Activated T-helper 1 cell treated with anti-CD3 and anti-CD28 coated beads, Interleukin-12 subunit alpha, Interleukin-12 subunit beta, Interleukin-2, Interleukin-4 antibody, amounts not matched to agents 30 ng/mL and 10 ng/mL and 1 ng/mL, durations not matched to agents 14 hours and 24 hours and 36 hours (primary cell): Measurements from ENCODE around the gene TM2D3. TPM values are rescaled to one million over a fixed set of nuclear protein-coding genes. Genes with fewer than 3 reads are reported as not detected.

Source experiments
- DNase-seq: peaks from one replicate; pipeline ENCODE4 v3.0.0; 2021; ENCODE audit warnings: low spot score
- H3K27ac Mint-ChIP-seq: one replicate; pipeline ENCODE4 v1.8.0; 2021; ENCODE audit warnings: mild to moderate bottlenecking, mixed read lengths
- H3K27me3 Mint-ChIP-seq: one replicate; pipeline ENCODE4 v1.8.0; 2022; ENCODE audit warnings: mild to moderate bottlenecking, moderate library complexity, mixed read lengths; ENCODE audit not compliant: insufficient read depth
- H3K36me3 Mint-ChIP-seq: one replicate; pipeline ENCODE4 v1.8.0; 2021; ENCODE audit warnings: low read depth, mixed read lengths
- H3K4me1 Mint-ChIP-seq: one replicate; pipeline ENCODE4 v1.8.0; 2021; ENCODE audit warnings: low read depth, mixed read lengths
- H3K4me3 Mint-ChIP-seq: one replicate; pipeline ENCODE4 v1.8.0; 2021; ENCODE audit warnings: mild to moderate bottlenecking, moderate library complexity, mixed read lengths
- H3K9me3 Mint-ChIP-seq: one replicate; pipeline ENCODE4 v1.8.0; 2021; ENCODE audit warnings: mixed read lengths
- intact Hi-C: fragments of 100-400 bp; cut with micrococcal nuclease; formaldehyde crosslinking; loops from one replicate; pipeline ENCODE4 v1.15.1; 2024
- total RNA-seq: library from RNA; stranded (reverse); gene quantifications from 2 replicates; pipeline ENCODE4 v1.2.3, GENCODE V29; 2022

The TM2D3 gene
- total RNA-seq, 1 donor from 2014 or later = 62.4 TPM

DNA sequence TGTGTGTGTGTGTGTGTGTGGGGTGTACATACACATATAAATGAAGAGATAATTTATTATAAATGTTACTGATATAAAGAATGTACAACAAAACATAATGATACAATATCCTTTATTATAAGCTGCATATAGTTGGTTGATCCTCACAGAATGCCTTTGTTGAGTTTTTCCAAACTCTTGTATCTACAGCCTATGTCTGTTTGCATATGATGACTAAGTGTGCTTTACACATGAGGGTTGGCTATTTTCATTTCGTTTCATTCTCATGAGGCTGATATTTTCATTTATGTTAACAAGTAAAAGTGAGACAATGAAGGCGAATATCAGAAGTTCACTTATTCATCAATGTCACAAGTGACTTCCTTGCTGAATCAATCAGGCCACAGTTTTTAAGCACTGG is 45.1 kb downstream of the TM2D3 start:
- Mint-ChIP-seq H3K4me1 (no peaks in the 10 kb centered on the region), H3K36me3 (no peaks in the 10 kb centered on the region), H3K9me3 (no peaks in the 10 kb centered on the region), H3K27ac (no peak overlapping the region), H3K27me3 (peaks cover 10% of the 10 kb centered on the region), H3K4me3 (no peak overlapping the region)
- DNase-seq = no peak
- intact Hi-C loops = no loop called here

DNA sequence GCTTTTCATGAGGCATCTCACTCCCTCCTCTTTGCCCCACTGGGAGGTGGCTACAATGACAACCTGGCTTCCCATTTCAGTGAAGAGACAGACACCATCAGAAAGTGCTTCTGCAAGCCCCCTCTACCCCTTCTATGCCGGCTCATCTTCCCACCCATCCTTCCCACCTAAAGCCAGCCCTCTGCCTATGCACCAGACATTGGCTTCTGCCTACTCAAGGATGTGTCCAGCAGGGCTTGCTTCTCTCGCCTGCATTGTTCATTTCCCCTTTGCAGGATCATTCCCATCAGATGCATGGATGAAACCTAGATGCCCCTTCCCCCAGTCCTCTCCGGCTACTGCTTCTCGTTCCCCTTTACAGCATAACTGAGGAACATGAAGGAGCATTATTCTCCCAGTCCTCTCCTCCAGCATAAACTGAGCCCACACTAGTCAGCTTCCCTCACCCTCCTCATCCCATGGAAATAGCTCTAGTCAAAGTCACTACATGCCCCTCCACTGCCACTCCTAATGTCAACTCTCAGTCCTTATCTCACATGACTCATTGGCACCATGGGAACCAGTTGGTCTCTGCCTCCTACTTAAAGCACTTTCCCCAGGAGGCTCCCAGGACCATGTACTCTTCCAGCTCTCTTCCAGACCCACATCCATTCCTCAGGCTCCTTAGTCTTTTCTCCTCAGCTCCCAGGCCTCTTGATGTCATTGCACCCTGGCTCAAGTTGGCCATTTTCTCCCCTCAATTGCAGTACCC is 47.9 kb downstream of the TM2D3 start:
- H3K4me1 Mint-ChIP-seq = no peaks in the 10 kb centered on the region
- no peak overlapping the region for H3K27ac Mint-ChIP-seq
- H3K36me3 Mint-ChIP-seq = no peaks in the 10 kb centered on the region
- no peak for DNase-seq
- peaks cover 13% of the 10 kb centered on the region for H3K27me3 Mint-ChIP-seq
- no peak overlapping the region for H3K4me3 Mint-ChIP-seq
- no peaks in the 10 kb centered on the region for H3K9me3 Mint-ChIP-seq
- intact Hi-C loops = no loop called here

DNA sequence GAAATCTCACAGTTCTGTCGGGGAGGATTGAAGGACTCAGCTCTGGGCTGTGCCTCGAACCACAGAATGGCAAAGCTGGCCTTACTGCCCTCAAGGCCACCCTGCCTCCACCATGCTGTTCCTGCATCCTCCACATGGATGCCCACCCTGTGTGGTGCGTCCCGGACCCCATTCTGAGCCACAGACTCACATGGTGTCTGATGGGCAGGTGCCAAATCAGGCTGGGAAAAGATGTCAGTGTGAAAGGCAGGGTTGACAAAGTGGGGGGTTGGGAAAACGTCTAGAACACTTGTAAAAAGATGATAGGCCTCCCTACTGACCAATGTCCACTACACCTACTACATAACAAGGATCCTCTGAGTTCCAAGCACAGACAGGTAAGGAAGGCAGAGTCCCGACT is 49.4 kb downstream of the TM2D3 start:
- H3K9me3 Mint-ChIP-seq = no peaks in the 10 kb centered on the region
- no peak overlapping the region for H3K27ac Mint-ChIP-seq

DNA sequence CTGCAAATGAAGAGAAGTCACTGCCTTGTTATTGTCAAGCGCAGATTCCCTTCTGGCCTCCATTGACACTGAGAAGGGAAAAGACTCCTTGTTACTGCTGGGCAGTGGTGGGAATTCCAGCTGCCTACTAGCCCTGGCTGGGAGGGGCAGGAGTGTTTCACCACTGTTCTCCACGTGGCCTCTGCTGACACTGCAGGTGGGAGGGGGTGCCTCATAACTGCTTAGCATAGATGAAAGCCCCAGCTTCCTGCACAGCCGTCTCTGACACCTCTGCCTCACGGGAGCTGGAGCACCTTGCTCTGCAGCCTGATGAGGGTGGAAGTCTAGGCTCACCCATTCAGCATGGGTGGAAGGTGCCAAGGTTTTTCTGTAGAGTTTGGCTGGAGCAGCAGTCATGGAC is 52.1 kb downstream of the TM2D3 start:
- Mint-ChIP-seq H3K27me3 (peaks cover 19% of the 10 kb centered on the region), H3K27ac (no peak overlapping the region), H3K9me3 (peaks cover 17% of the 10 kb centered on the region), H3K4me1 (no peaks in the 10 kb centered on the region), H3K36me3 (no peaks in the 10 kb centered on the region), H3K4me3 (no peak overlapping the region)
- DNase-seq = no peak
- intact Hi-C loops = no loop called here

More for the DNA sequence above, 49.4 kb downstream of the TM2D3 start:
- Mint-ChIP-seq H3K27me3 (peaks cover 15% of the 10 kb centered on the region), H3K4me3 (no peak overlapping the region), H3K4me1 (no peaks in the 10 kb centered on the region), H3K36me3 (no peaks in the 10 kb centered on the region)
- no peak for DNase-seq
- intact Hi-C loops = no loop called here

DNA sequence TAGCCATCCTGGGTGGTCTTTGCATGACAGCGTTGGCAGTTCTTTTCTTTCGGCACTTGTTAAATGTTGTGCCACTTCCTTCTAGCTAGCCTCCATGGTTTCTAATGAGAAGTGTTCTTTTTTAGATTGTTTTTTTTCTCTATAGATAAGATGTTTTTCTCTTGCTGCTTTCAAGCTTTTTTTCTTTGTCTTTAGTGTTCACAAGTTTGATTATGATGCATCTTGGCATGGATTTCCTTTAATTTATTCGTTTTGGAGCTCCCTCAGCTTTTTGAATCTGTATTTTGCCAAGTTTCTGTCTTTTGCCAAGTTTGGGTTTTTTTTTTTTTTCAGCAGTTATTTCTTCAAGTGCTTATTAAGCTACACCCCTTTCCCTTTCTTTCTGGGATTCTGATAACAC is 53.1 kb downstream of the TM2D3 start:
- peaks cover 23% of the 10 kb centered on the region for H3K27me3 Mint-ChIP-seq
- H3K27ac Mint-ChIP-seq = no peak overlapping the region
- peaks cover 26% of the 10 kb centered on the region for H3K9me3 Mint-ChIP-seq
- no peaks in the 10 kb centered on the region for H3K36me3 Mint-ChIP-seq
- intact Hi-C loops = no loop called here
- H3K4me1 Mint-ChIP-seq = no peaks in the 10 kb centered on the region
- H3K4me3 Mint-ChIP-seq = no peak overlapping the region
- DNase-seq = no peak

DNA sequence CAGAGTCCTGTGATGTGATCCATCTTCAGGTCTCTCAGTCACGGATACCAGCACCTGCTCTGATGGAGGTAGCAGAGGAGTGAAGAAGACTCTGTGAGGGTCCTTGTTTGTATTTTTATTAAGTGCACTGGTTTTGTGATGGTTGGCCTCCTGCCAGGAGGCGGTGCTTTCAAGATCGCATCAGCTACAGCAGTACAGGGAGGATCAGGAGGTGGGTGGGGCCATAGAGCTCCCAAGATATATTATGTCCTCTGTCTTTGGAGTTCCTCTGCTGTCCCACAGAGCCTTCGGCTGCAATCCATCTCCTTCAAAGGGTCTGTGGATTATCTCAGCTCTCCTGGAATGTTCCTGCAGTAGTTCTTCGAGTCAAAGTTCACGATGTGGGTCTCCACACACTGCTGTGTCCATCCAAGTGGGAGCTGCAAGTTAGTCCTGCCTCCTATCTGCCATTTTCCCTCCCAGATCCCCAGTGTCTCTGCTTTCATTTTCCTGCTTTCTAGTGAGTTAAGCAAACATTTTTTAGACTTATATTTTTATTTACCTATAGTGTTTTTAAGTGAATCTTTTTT is 54.7 kb downstream of the TM2D3 start:
- Mint-ChIP-seq H3K36me3 (no peaks in the 10 kb centered on the region), H3K27ac (no peak overlapping the region), H3K4me3 (no peak overlapping the region), H3K4me1 (no peaks in the 10 kb centered on the region), H3K9me3 (peaks cover 28% of the 10 kb centered on the region), H3K27me3 (peaks cover 22% of the 10 kb centered on the region)
- no peak for DNase-seq
- intact Hi-C loops = no loop called here

DNA sequence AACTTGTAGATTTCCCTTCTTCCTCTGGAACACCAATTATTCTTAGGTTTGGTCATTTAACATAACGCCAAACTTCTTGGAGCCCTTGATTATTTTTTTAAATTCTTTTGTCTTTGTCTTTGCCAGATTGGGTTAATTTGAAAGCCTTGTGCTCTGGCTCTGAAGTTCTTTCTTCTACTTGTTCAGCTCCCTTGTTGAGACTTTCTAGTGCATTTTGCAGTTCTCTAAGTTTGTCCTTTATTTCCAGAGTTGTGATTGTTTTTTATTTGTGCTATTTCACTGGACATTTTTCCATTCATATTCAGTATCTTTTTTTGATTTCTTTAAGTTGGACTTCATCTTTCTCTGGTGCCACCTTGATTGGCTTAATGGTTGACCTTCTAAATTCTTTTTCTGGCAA is 55.5 kb downstream of the TM2D3 start:
- H3K9me3 Mint-ChIP-seq = peaks cover 28% of the 10 kb centered on the region
- H3K36me3 Mint-ChIP-seq = no peaks in the 10 kb centered on the region
- no peaks in the 10 kb centered on the region for H3K4me1 Mint-ChIP-seq
- H3K27me3 Mint-ChIP-seq = peaks cover 22% of the 10 kb centered on the region
- no peak overlapping the region for H3K4me3 Mint-ChIP-seq
- no peak for DNase-seq
- intact Hi-C loops = no loop called here
- no peak overlapping the region for H3K27ac Mint-ChIP-seq

Other genes starting within 250 kb of the TM2D3 start
- 3.0 and 3.7 TPM in 2 replicates for gene PCSK6, start 162.7 kb downstream of the TM2D3 start, total RNA-seq
- 13.9 and 15.2 TPM in 2 replicates for gene TARS3, start 72.1 kb upstream of the TM2D3 start, total RNA-seq
- gene OR4F6, start 151.1 kb upstream of the TM2D3 start, total RNA-seq = not detected in 2 replicates
- not detected in 2 replicates for gene OR4F15, start 159.8 kb upstream of the TM2D3 start, total RNA-seq